GM13976 (cell line): ENCODE data around the gene METTL18.
A peak's percentile ranks its signal among the peaks of the same experiment; 100 is the strongest.

Experiments used
- DNase-seq: peaks from one replicate; pipeline ENCODE4 v3.0.0; 2012; ENCODE audit warnings: low spot score
- in situ Hi-C: fragments of 300-500 bp; cut with MboI; formaldehyde crosslinking; loops from one replicate; pipeline ENCODE4 v1.12.0; 2022; ENCODE audit warnings: low sequenced_read_pairs, mixed read lengths, inconsistent platforms; ENCODE audit not compliant: unreplicated experiment
- TF ChIP-seq, protein P1 (sequence below): IDR thresholded peaks from 2 replicates; pipeline ENCODE4 v1.5.1; 2012; ENCODE audit warnings: borderline replicate concordance, mild to moderate bottlenecking; ENCODE audit not compliant: insufficient read depth; ENCODE audit errors: extremely low read depth, missing control alignments, control extremely low read depth

Gene METTL18

DNA sequence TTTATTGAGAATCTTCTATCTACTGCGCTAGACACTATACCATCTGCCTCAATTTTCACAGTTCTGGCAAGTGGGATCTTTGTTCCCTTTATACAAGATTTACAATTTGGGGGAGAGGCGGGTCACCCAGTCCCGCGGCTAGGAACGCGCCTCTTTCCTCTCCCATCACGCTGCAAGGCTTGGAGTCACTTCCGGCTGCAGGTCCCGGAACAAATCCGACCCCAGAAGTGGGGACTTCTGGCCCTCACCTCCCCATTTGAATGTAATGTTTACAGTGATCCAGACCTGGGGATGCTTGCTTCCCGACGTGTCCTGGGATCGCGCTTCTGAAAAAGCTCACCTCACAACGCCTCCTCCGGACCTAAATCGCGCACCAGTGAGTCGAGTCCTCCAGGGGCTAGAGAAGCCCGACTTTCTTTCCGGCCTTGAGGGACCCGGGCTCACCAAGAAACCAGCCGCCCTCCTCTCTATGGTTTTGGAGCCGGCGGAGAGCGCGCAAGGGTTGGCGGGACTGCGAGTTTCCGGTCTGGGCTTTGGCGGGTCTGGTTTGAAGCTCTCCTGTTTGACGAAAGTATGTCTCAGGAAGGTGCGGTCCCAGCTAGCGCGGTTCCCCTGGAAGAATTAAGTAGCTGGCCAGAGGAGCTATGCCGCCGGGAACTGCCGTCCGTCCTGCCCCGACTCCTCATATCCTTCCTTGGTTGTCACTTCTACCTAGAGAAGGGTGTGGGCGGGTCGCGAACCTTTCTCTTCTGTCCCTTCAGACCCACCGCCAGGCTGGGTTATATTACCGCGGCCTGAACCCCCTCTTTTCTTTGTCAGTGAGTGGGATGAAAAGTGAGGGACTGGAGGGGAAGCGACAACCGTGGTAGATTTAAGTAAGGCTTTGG, at the start of gene METTL18:
TSS of gene METTL18 (minus strand) at position 378 of the 887 bp plus-strand sequence. CDS start 1,212 bp downstream, outside the sequence.
- DNase-seq = peak; percentile 88
- in situ Hi-C loops = loop anchor here (10.0 kb wide), 1 partner anchor 190 kb away; no protein-coding TSS in a partner anchor
- TF ChIP-seq, protein P1, sequence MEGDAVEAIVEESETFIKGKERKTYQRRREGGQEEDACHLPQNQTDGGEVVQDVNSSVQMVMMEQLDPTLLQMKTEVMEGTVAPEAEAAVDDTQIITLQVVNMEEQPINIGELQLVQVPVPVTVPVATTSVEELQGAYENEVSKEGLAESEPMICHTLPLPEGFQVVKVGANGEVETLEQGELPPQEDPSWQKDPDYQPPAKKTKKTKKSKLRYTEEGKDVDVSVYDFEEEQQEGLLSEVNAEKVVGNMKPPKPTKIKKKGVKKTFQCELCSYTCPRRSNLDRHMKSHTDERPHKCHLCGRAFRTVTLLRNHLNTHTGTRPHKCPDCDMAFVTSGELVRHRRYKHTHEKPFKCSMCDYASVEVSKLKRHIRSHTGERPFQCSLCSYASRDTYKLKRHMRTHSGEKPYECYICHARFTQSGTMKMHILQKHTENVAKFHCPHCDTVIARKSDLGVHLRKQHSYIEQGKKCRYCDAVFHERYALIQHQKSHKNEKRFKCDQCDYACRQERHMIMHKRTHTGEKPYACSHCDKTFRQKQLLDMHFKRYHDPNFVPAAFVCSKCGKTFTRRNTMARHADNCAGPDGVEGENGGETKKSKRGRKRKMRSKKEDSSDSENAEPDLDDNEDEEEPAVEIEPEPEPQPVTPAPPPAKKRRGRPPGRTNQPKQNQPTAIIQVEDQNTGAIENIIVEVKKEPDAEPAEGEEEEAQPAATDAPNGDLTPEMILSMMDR = no peak

- no peak for DNase-seq
- in situ Hi-C loops = no loop called here
- TF ChIP-seq, protein P1 = no peak
Observed at GRCh38 chr1:169838942-169839341, 44.2 kb upstream of the METTL18 start.

- in situ Hi-C loops = no loop called here
- DNase-seq = no peak
- TF ChIP-seq, protein P1 = no peak
Observed at GRCh38 chr1:169836198-169836597, 41.5 kb upstream of the METTL18 start.

GRCh38 chr1:169835647-169836046, 40.9 kb upstream of the METTL18 start:
- no peak for DNase-seq
- TF ChIP-seq, protein P1 = no peak
- in situ Hi-C loops = no loop called here

DNA sequence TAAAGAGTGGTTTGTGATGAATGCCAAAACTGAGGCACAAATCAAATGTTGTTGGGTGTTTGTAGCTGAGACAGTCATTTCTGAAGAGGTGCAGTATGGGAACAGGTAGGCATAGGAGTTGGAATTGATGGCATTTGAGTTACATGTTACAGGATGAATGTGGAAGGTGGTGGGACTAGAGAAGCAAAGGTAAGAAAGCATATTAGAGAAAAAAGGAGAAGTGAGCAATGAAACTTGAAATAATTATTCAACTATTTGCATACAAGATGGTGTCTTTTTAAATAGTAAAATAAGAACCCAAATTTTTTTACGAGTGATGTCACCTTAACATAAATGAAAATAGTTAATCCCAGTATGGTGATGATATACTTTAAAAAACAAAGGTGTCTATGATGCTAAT, 40.2 kb upstream of the METTL18 start:
- DNase-seq = no peak
- in situ Hi-C loops = no loop called here
- TF ChIP-seq, protein P1 = no peak

DNA sequence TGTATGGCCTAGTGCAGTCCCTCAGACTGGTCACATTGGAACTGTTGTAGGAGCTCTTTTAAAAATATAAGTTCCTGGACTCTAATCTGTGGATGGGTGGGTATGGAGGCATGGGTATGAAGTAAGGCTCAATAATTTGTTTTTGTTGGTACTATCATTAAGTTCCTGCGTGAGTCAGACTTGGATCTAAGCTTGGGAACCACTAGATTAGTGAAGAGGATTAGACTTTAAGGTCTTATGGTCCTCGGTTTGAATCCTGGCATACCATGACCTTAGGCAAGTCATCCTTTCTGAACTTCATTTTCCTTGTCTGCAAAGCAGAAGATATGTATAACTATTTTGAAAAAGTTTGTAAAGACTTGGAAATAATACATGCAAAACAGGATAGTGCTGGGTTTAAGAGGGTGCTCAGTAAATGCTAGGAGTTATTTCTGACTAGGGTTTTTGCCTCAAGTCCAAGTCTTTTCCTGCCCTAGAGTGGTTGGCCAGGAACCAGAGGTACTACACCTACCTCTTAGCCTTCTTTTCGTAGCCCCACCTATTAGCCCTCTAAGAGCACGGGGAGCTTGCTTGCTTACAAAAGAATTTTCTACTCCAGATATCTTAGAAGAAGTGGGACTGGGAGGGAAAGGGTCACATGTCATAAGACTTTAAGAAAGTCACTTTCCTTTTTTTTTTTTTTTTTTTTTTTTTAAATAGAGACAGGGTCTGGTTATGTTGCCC, 38.6 kb upstream of the METTL18 start:
- TF ChIP-seq, protein P1 = no peak
- in situ Hi-C loops = no loop called here
- DNase-seq = no peak
